H1 (cell line): Measurements from ENCODE around the gene GANC. TPM values are rescaled to one million over a fixed set of nuclear protein-coding genes. Genes with fewer than 3 reads are reported as not detected.

Source experiments
- CTCF ChIA-PET: fragments of 300-600 bp; sonication (Branson Sonifier 250); formaldehyde crosslinking; loops from one replicate; lab custom pipeline; 2021; ENCODE audit not compliant: partially characterized antibody; lab: Charles Lee
- POLR2A ChIA-PET: fragments of 300-600 bp; sonication (Branson Sonifier 250); formaldehyde crosslinking; loops from one replicate; lab custom pipeline; 2021; ENCODE audit warnings: inconsistent platforms; ENCODE audit not compliant: partially characterized antibody; lab: Charles Lee
- DNase-seq, 2 experiments: peaks; one replicate each; pipeline versions ENCODE4 v3.0.0 to v3.0.0-alpha.2; 2010 to 2022; ENCODE audit warnings: low spot score in 2 of 2, low read depth in 1 of 2, mixed read lengths in 1 of 2
- FAIRE-seq: peaks from 2 replicates; lab custom pipeline; 2011; peaks lifted over from hg19 to GRCh38; lab: Jason Lieb, UNC
- H2AFZ ChIP-seq: 2 replicates; pipeline ENCODE4 v1.8.1; 2012; ENCODE audit warnings: low read length, inconsistent platforms
- H2AK5ac ChIP-seq: 2 replicates; pipeline ENCODE4 v1.6.1; 2013; ENCODE audit warnings: low read depth, low read length
- H2BK120ac ChIP-seq: replicated peaks from 2 replicates; pipeline ENCODE3; 2013; ENCODE audit warnings: low read depth, low read length, inconsistent platforms
- H2BK12ac ChIP-seq: 2 replicates; pipeline ENCODE4 v1.6.1; 2013; ENCODE audit warnings: low read depth, low read length
- H2BK15ac ChIP-seq: 2 replicates; pipeline ENCODE4 v1.6.1; 2013; ENCODE audit warnings: low read length
- H2BK20ac ChIP-seq: 2 replicates; pipeline ENCODE4 v1.6.1; 2013; ENCODE audit warnings: low read length
- H2BK5ac ChIP-seq: 2 replicates; pipeline ENCODE4 v1.6.1; 2013; ENCODE audit warnings: low read depth, low read length
- H3K14ac ChIP-seq: 2 replicates; pipeline ENCODE4 v1.6.1; 2013; ENCODE audit warnings: inconsistent platforms; ENCODE audit not compliant: insufficient read length
- H3K18ac ChIP-seq: 2 replicates; pipeline ENCODE4 v1.6.1; 2013; ENCODE audit warnings: low read length; ENCODE audit errors: extremely low read depth
- H3K23ac ChIP-seq: 2 replicates; pipeline ENCODE4 v1.6.1; 2013; ENCODE audit warnings: inconsistent platforms; ENCODE audit not compliant: insufficient read length
- H3K23me2 ChIP-seq: 2 replicates; pipeline ENCODE4 v1.6.1; 2013; ENCODE audit warnings: low read depth, low read length
- H3K27ac ChIP-seq: 2 replicates; pipeline ENCODE4 v1.6.1; 2011; ENCODE audit warnings: low read depth, low read length, inconsistent platforms
- H3K27me3 ChIP-seq, 4 experiments: replicated peaks in 1 of 4; 1 replicate in 1 of 4; 2 replicates in 3 of 4; pipeline versions ENCODE4 v1.6.1 to v1.8.1; 2011 to 2013; ENCODE audit warnings: low read length in 3 of 4, mild to moderate bottlenecking in 3 of 4, inconsistent platforms in 2 of 4, mixed read lengths in 2 of 4, moderate library complexity in 1 of 4; ENCODE audit not compliant: control insufficient read depth in 3 of 4, insufficient read depth in 3 of 4; ENCODE audit errors: extremely low read depth in 1 of 4
- H3K36me3 ChIP-seq, 4 experiments: 2 replicates each; pipeline versions ENCODE4 v1.6.1 to v1.8.1; 2011 to 2013; ENCODE audit warnings: mild to moderate bottlenecking in 4 of 4, low read length in 3 of 4, moderate library complexity in 2 of 4, control low read depth in 1 of 4, inconsistent platforms in 1 of 4; ENCODE audit not compliant: insufficient read depth in 4 of 4, control insufficient read depth in 2 of 4
- H3K4ac ChIP-seq: replicated peaks from 2 replicates; pipeline ENCODE3; 2013; ENCODE audit warnings: low read length, low read depth, mixed read lengths, inconsistent platforms; ENCODE audit not compliant: insufficient read length
- H3K4me1 ChIP-seq, 4 experiments: replicated peaks in 1 of 4; 1 replicate in 1 of 4; 2 replicates in 3 of 4; pipeline versions ENCODE4 v1.6.1 to v1.8.1; 2011 to 2013; ENCODE audit warnings: low read length in 3 of 4, inconsistent platforms in 2 of 4, mixed read lengths in 1 of 4; ENCODE audit not compliant: insufficient read depth in 4 of 4, control insufficient read depth in 3 of 4
- H3K4me2 ChIP-seq, 2 experiments: 2 replicates each; pipeline versions ENCODE4 v1.6.1 to v1.8.1; 2011 to 2013; ENCODE audit warnings: low read depth in 2 of 2, low read length in 2 of 2, control low read depth in 1 of 2, inconsistent platforms in 1 of 2, mild to moderate bottlenecking in 1 of 2; ENCODE audit not compliant: insufficient read depth in 1 of 2
- H3K4me3 ChIP-seq, 4 experiments: fragments of 200-600, 300-600 bp in 1 of 4; sonication (generic), shearing (Covaris generic), sonication (Bioruptor Twin) in 1 of 4; 2 replicates each; pipeline versions ENCODE4 v1.5.1 to v1.8.1; 2011 to 2016; ENCODE audit warnings: low read length in 4 of 4, low read depth in 3 of 4, control low read depth in 2 of 4, inconsistent platforms in 2 of 4, mild to moderate bottlenecking in 2 of 4, mixed read lengths in 1 of 4, moderate library complexity in 1 of 4; ENCODE audit not compliant: insufficient read depth in 2 of 4; ENCODE audit errors: extremely low read depth in 1 of 4
- H3K56ac ChIP-seq: replicated peaks from 2 replicates; pipeline ENCODE3; 2013; ENCODE audit warnings: low read depth, mild to moderate bottlenecking, mixed read lengths, low read length, inconsistent platforms; ENCODE audit not compliant: insufficient read length
- H3K79me1 ChIP-seq: 2 replicates; pipeline ENCODE4 v1.6.1; 2013; ENCODE audit warnings: low read depth, low read length, control low read depth
- H3K79me2 ChIP-seq, 2 experiments: 2 replicates each; pipeline versions ENCODE4 v1.6.1 to v1.8.1; 2012 to 2013; ENCODE audit warnings: low read length in 2 of 2, mild to moderate bottlenecking in 2 of 2, inconsistent platforms in 1 of 2; ENCODE audit not compliant: insufficient read depth in 2 of 2, control insufficient read depth in 1 of 2
- H3K9ac ChIP-seq, 4 experiments: replicated peaks in 1 of 4; 1 replicate in 1 of 4; 2 replicates in 3 of 4; pipeline versions ENCODE4 v1.6.1 to v1.8.1; 2011 to 2013; ENCODE audit warnings: low read depth in 3 of 4, low read length in 3 of 4, control low read depth in 2 of 4, mild to moderate bottlenecking in 2 of 4, moderate library complexity in 2 of 4, inconsistent platforms in 1 of 4; ENCODE audit errors: extremely low read depth in 1 of 4
- H3K9me3 ChIP-seq, 2 experiments: 2 replicates each; pipeline versions ENCODE4 v1.6.1 to v1.8.1; 2012 to 2013; ENCODE audit warnings: mild to moderate bottlenecking in 2 of 2, moderate library complexity in 2 of 2, control low read depth in 1 of 2, inconsistent platforms in 1 of 2, low read depth in 1 of 2, low read length in 1 of 2, mixed read lengths in 1 of 2; ENCODE audit not compliant: insufficient read depth in 2 of 2
- H4K20me1 ChIP-seq, 2 experiments: replicated peaks in 1 of 2; 2 replicates each; pipeline versions ENCODE3 to v1.8.1; 2011 to 2013; ENCODE audit warnings: inconsistent platforms in 2 of 2, low read length in 2 of 2, mild to moderate bottlenecking in 1 of 2; ENCODE audit not compliant: insufficient read depth in 2 of 2, control insufficient read depth in 1 of 2
- H4K5ac ChIP-seq: 2 replicates; pipeline ENCODE4 v1.6.1; 2013; ENCODE audit warnings: low read length, low read depth, mixed read lengths, inconsistent platforms; ENCODE audit not compliant: insufficient read length
- H4K8ac ChIP-seq: 2 replicates; pipeline ENCODE4 v1.8.0; 2013; ENCODE audit warnings: mild to moderate bottlenecking, moderate library complexity, low read length, inconsistent platforms; ENCODE audit not compliant: insufficient read depth; ENCODE audit errors: extremely low read depth
- H4K91ac ChIP-seq: replicated peaks from 2 replicates; pipeline ENCODE3; 2013; ENCODE audit warnings: low read length, mixed read lengths, inconsistent platforms; ENCODE audit not compliant: insufficient read length
- CTBP2 ChIP-seq: IDR thresholded peaks from 2 replicates; pipeline ENCODE4 v1.7.0; 2011; ENCODE audit warnings: borderline replicate concordance, mild to moderate bottlenecking, moderate library complexity, mixed read lengths, low read length; ENCODE audit not compliant: insufficient read depth, insufficient read length
- WGBS, 2 experiments: shearing (Covaris generic) in 1 of 2; methylation state at CpG; one replicate each; pipeline versions ENCODE4 v1.1.6 to v1.1.7; 2013 to 2015; ENCODE audit warnings: low lambda C conversion rate in 2 of 2, mixed read lengths in 2 of 2, inconsistent platforms in 1 of 2, low coverage in 1 of 2, missing lambda C conversion rate in 1 of 2; ENCODE audit not compliant: insufficient replicate concordance in 2 of 2, insufficient coverage in 1 of 2, insufficient read length in 1 of 2; ENCODE audit errors: extremely low coverage in 1 of 2, missing lambda C conversion rate in 1 of 2; 5-methylcytosine and 5-hydroxymethylcytosine counted together
- polyA plus RNA-seq, 7 experiments: library from polyadenylated mRNA; depleted of rRNA in 3 of 7; stranded (reverse) in 5 of 7; unstranded in 2 of 7; fragments of >200 nt in 5 of 7; fragments of 200-250 nt in 2 of 7; gene quantifications; 1 replicate in 5 of 7; 2 replicates in 1 of 7; 4 replicates in 1 of 7; pipeline versions ENCODE4 v1.2.1 to v1.2.3, GENCODE V29; 2011 to 2013; ENCODE audit warnings: missing spikeins in 2 of 7, mixed read lengths in 2 of 7
- total RNA-seq: library from RNA; stranded (reverse); fragmentation: NEBNext Ultra II Directional; extraction: Animal tissue kit (Norgen Biotek cat#: 25700); gene quantifications from 2 replicates; pipeline ENCODE4 v1.2.1, GENCODE V29; 2021

GANC gene
- total and polyA plus RNA-seq, 2 of the 8 experiments (the other 6 are each of a cell fraction or from before 2014, with no cell fraction given): 6.8 to 14.4 TPM

- 90% methylated on average over 4 of the region's 4 CpGs; no CpG with 5 or more reads in 1 of the 2 experiments for WGBS, 2 experiments
- Histone ChIP-seq H4K20me1 (no peaks in the 10 kb centered on the region), H3K27me3 (peaks cover 0 to 4% (median 0%) of the 10 kb centered on the region in 4 experiments; a peak in 1 of 7 replicates), H3K36me3 (no peaks in the 10 kb centered on the region), H3K4ac (no peak overlapping the region), H2AK5ac (no peak overlapping the region), H3K79me1 (no peaks in the 10 kb centered on the region), H2AFZ (no peak overlapping the region), H2BK20ac (no peak overlapping the region), H4K5ac (no peak overlapping the region), H3K4me1 (no peaks in the 10 kb centered on the region), H3K56ac (no peak overlapping the region), H3K4me3 (no peak overlapping the region), H2BK5ac (no peak overlapping the region), H3K9ac (no peak overlapping the region), H3K9me3 (peaks cover 9 to 16% of the 10 kb centered on the region in 2 experiments; a peak in 3 of 4 replicates), H4K8ac (no peak overlapping the region), H3K23ac (no peak overlapping the region), H2BK12ac (no peak overlapping the region), H3K14ac (no peak overlapping the region), H4K91ac (no peak overlapping the region), H3K27ac (no peak overlapping the region), H3K79me2 (no peaks in the 10 kb centered on the region), H2BK15ac (no peak overlapping the region), H3K4me2 (no peak overlapping the region), H3K18ac (no peak overlapping the region), H3K23me2 (no peaks in the 10 kb centered on the region), H2BK120ac (no peak overlapping the region)
- DNase-seq: no peak
- FAIRE-seq: no peak
- TF ChIP-seq CTBP2: no peak
- POLR2A ChIA-PET: no interaction called here
- CTCF ChIA-PET: interaction anchor here (0.6 to 2.6 kb wide), 6 partner anchors 9 to 54 kb away, joined by 3 to 17 read pairs (median 7); no protein-coding TSS in a partner anchor
These were observed 102.9 kb downstream of the GANC start for GRCh38 chr15:42375941-42376340.
